Measurements from ENCODE around the gene ELFN1.

- TF ChIP-seq CTCF (IDR thresholded peaks at IDR 0.05 in 4 of 5, conservative IDR thresholded peaks at IDR 0.05 in 1 of 5) = no peak
- TF ChIP-seq POLR2A (IDR thresholded peaks at IDR 0.05) = no peak
These were observed 31.0 kb upstream of the ELFN1 start for GRCh38 chr7:1639071-1639470.

Measured in gastrocnemius medialis (tissue), 4 donors.